ENCODE data around the gene EIPR1.

EIPR1 gene

GRCh38 chr2:3257826-3258225 lies 119.8 kb downstream of the EIPR1 start:
- TF ChIP-seq POLR2AphosphoS5 (IDR thresholded peaks at IDR 0.05; ENCODE audit: low read depth, low read length) (no peak), TAF1 (IDR thresholded peaks at IDR 0.05; ENCODE audit: borderline replicate concordance, low read depth, low read length) (no peak), POLR2A (IDR thresholded peaks at IDR 0.05; ENCODE audit: low read depth, low read length) (no peak)
- FAIRE-seq (no peak), DNase-seq (ENCODE audit: insufficient read length) (no peak)

GRCh38 chr2:3257166-3257565 lies 120.5 kb downstream of the EIPR1 start:
- no peak for TF ChIP-seq POLR2AphosphoS5 (IDR thresholded peaks at IDR 0.05; ENCODE audit: low read depth, low read length)
- TF ChIP-seq POLR2A (IDR thresholded peaks at IDR 0.05; ENCODE audit: low read depth, low read length): no peak
- no peak for TF ChIP-seq TAF1 (IDR thresholded peaks at IDR 0.05; ENCODE audit: borderline replicate concordance, low read depth, low read length)
- no peak for DNase-seq (ENCODE audit: insufficient read length)
- no peak for FAIRE-seq

GRCh38 chr2:3256605-3257004 lies 121.0 kb downstream of the EIPR1 start:
- FAIRE-seq (no peak), DNase-seq (ENCODE audit: insufficient read length) (no peak)
- no peak for TF ChIP-seq POLR2A (IDR thresholded peaks at IDR 0.05; ENCODE audit: low read depth, low read length)

- FAIRE-seq (no peak), DNase-seq (ENCODE audit: insufficient read length) (no peak)
- no peak for TF ChIP-seq POLR2AphosphoS5 (IDR thresholded peaks at IDR 0.05; ENCODE audit: low read depth, low read length)
- TF ChIP-seq TAF1 (IDR thresholded peaks at IDR 0.05; ENCODE audit: borderline replicate concordance, low read depth, low read length): no peak
- TF ChIP-seq POLR2A (IDR thresholded peaks at IDR 0.05; ENCODE audit: low read depth, low read length): no peak
Observed at GRCh38 chr2:3256157-3256556, 121.5 kb downstream of the EIPR1 start.

GRCh38 chr2:3254442-3254941 lies 123.1 kb downstream of the EIPR1 start:
- no peak for TF ChIP-seq POLR2A (IDR thresholded peaks at IDR 0.05; ENCODE audit: low read depth, low read length)
- no peak for TF ChIP-seq TAF1 (IDR thresholded peaks at IDR 0.05; ENCODE audit: borderline replicate concordance, low read depth, low read length)
- no peak; the same call in 1 of the 2 replicates for TF ChIP-seq POLR2AphosphoS5 (IDR thresholded peaks at IDR 0.05; ENCODE audit: low read depth, low read length)
- DNase-seq (ENCODE audit: insufficient read length): no peak
- no peak for FAIRE-seq

- FAIRE-seq (no peak), DNase-seq (ENCODE audit: insufficient read length) (no peak)
- no peak for TF ChIP-seq POLR2AphosphoS5 (IDR thresholded peaks at IDR 0.05; ENCODE audit: low read depth, low read length)
- TF ChIP-seq POLR2A (IDR thresholded peaks at IDR 0.05; ENCODE audit: low read depth, low read length): no peak
- no peak for TF ChIP-seq TAF1 (IDR thresholded peaks at IDR 0.05; ENCODE audit: borderline replicate concordance, low read depth, low read length)
Observed at GRCh38 chr2:3253913-3254441, 123.6 kb downstream of the EIPR1 start.

- FAIRE-seq (no peak), DNase-seq (ENCODE audit: insufficient read length) (no peak)
- no peak for TF ChIP-seq TAF1 (IDR thresholded peaks at IDR 0.05; ENCODE audit: borderline replicate concordance, low read depth, low read length)
- no peak for TF ChIP-seq POLR2A (IDR thresholded peaks at IDR 0.05; ENCODE audit: low read depth, low read length)
- TF ChIP-seq POLR2AphosphoS5 (IDR thresholded peaks at IDR 0.05; ENCODE audit: low read depth, low read length): no peak
Observed at GRCh38 chr2:3251946-3252345, 125.7 kb downstream of the EIPR1 start.

- TF ChIP-seq POLR2AphosphoS5 (IDR thresholded peaks at IDR 0.05; ENCODE audit: low read depth, low read length): no peak
- no peak for TF ChIP-seq TAF1 (IDR thresholded peaks at IDR 0.05; ENCODE audit: borderline replicate concordance, low read depth, low read length)
- no peak for TF ChIP-seq POLR2A (IDR thresholded peaks at IDR 0.05; ENCODE audit: low read depth, low read length)
- DNase-seq (ENCODE audit: insufficient read length): no peak
- FAIRE-seq: no peak
Observed at GRCh38 chr2:3249476-3249962, 128.1 kb downstream of the EIPR1 start.

GRCh38 chr2:3248754-3249475 lies 128.7 kb downstream of the EIPR1 start:
- FAIRE-seq (no peak), DNase-seq (ENCODE audit: insufficient read length) (no peak)
- no peak for TF ChIP-seq POLR2AphosphoS5 (IDR thresholded peaks at IDR 0.05; ENCODE audit: low read depth, low read length)
- TF ChIP-seq TAF1 (IDR thresholded peaks at IDR 0.05; ENCODE audit: borderline replicate concordance, low read depth, low read length): no peak
- no peak for TF ChIP-seq POLR2A (IDR thresholded peaks at IDR 0.05; ENCODE audit: low read depth, low read length)

GRCh38 chr2:3246928-3247714 lies 130.5 kb downstream of the EIPR1 start:
- TF ChIP-seq TAF1 (IDR thresholded peaks at IDR 0.05; ENCODE audit: borderline replicate concordance, low read depth, low read length) (no peak), POLR2A (IDR thresholded peaks at IDR 0.05; ENCODE audit: low read depth, low read length) (no peak), POLR2AphosphoS5 (IDR thresholded peaks at IDR 0.05; ENCODE audit: low read depth, low read length) (no peak)
- DNase-seq (ENCODE audit: insufficient read length) (no peak), FAIRE-seq (no peak)

- DNase-seq (ENCODE audit: insufficient read length) (no peak), FAIRE-seq (no peak)
- TF ChIP-seq POLR2A (IDR thresholded peaks at IDR 0.05; ENCODE audit: low read depth, low read length) (no peak), POLR2AphosphoS5 (IDR thresholded peaks at IDR 0.05; ENCODE audit: low read depth, low read length) (no peak), TAF1 (IDR thresholded peaks at IDR 0.05; ENCODE audit: borderline replicate concordance, low read depth, low read length) (no peak)
Observed at GRCh38 chr2:3246406-3246805, 131.2 kb downstream of the EIPR1 start.
